Vagina (tissue), 2 donors: ENCODE data around the gene GPR162.

Experiments
- CTCF ChIP-seq, 3 experiments: fragments of 450-650 bp in 2 of 3; fragments of 200-600 bp in 1 of 3; sonication (generic) in 1 of 3; IDR thresholded peaks; one replicate each; pipeline ENCODE4 v1.5.1; 2017 to 2019; ENCODE audit warnings: antibody characterized with exemption in 3 of 3, mild to moderate bottlenecking in 2 of 3, moderate library complexity in 2 of 3
- POLR2A ChIP-seq, 2 donors: fragments of 450-650 bp; IDR thresholded peaks; one replicate each; pipeline ENCODE4 v1.6.1; 2017; ENCODE audit warnings: antibody characterized with exemption in 2 of 2, mild to moderate bottlenecking in 2 of 2, moderate library complexity in 2 of 2
- POLR2AphosphoS5 ChIP-seq, 2 donors: sonication (generic); formaldehyde crosslinking; IDR thresholded peaks; one replicate each; pipeline ENCODE4 v1.9.0; 2017; ENCODE audit warnings: antibody characterized with exemption in 2 of 2, mild to moderate bottlenecking in 2 of 2, low read depth in 1 of 2; ENCODE audit not compliant: insufficient read depth in 1 of 2

GRCh38 chr12:6827982-6828780, 6.6 kb downstream of the GPR162 start, which contains the start of gene P3H3:
- no peak for TF ChIP-seq CTCF (IDR thresholded peaks at IDR 0.05)
- TF ChIP-seq POLR2A (IDR thresholded peaks at IDR 0.05): peak in 1 of 2 donors; percentile 7
- no peak for TF ChIP-seq POLR2AphosphoS5 (IDR thresholded peaks at IDR 0.05; ENCODE audit: insufficient read depth in 1 of 2, low read depth in 1 of 2)
